Astrocyte (in vitro differentiated cells and primary cell): ENCODE results near the gene ARPC4. TPM values are rescaled to one million over a fixed set of nuclear protein-coding genes. Genes with fewer than 3 reads are reported as not detected.
A peak's percentile ranks its signal among the peaks of the same experiment; 100 is the strongest.

Experiments
- DNase-seq: peaks from one replicate; pipeline ENCODE4 v3.0.0-alpha.2; 2010; ENCODE audit warnings: low read depth
- FAIRE-seq: peaks from 2 replicates; lab custom pipeline; 2011; peaks lifted over from hg19 to GRCh38; lab: Jason Lieb, UNC
- H2AFZ ChIP-seq: 2 replicates; pipeline ENCODE4 v1.6.0; 2012; ENCODE audit warnings: low read depth, low read length, inconsistent platforms
- H3K27ac ChIP-seq: 2 replicates; pipeline ENCODE4 v1.5.1; 2011; ENCODE audit warnings: low read depth, low read length, inconsistent platforms
- H3K27me3 ChIP-seq: 2 replicates; pipeline ENCODE4 v1.6.0; 2011; ENCODE audit warnings: low read length, inconsistent platforms; ENCODE audit not compliant: insufficient read depth
- H3K36me3 ChIP-seq: 2 replicates; pipeline ENCODE4 v1.5.1; 2011; ENCODE audit warnings: low read length, inconsistent platforms; ENCODE audit not compliant: insufficient read depth
- H3K4me1 ChIP-seq: 2 replicates; pipeline ENCODE4 v1.5.1; 2011; ENCODE audit warnings: low read length, inconsistent platforms; ENCODE audit not compliant: insufficient read depth
- H3K4me2 ChIP-seq: 2 replicates; pipeline ENCODE4 v1.6.0; 2012; ENCODE audit warnings: low read length, inconsistent platforms
- H3K4me3 ChIP-seq: 2 replicates; pipeline ENCODE4 v1.5.1; 2011; ENCODE audit warnings: low read depth, mild to moderate bottlenecking, low read length, inconsistent platforms; ENCODE audit not compliant: insufficient read depth
- H3K79me2 ChIP-seq: 2 replicates; pipeline ENCODE4 v1.6.0; 2012; ENCODE audit warnings: mild to moderate bottlenecking, low read length, inconsistent platforms; ENCODE audit not compliant: insufficient read depth
- H3K9ac ChIP-seq: 2 replicates; pipeline ENCODE4 v1.6.0; 2012; ENCODE audit warnings: mild to moderate bottlenecking, low read length, inconsistent platforms
- H3K9me3 ChIP-seq: 2 replicates; pipeline ENCODE4 v1.5.1; 2012; ENCODE audit warnings: low read depth, mild to moderate bottlenecking, low read length, inconsistent platforms; ENCODE audit not compliant: insufficient read depth
- H4K20me1 ChIP-seq: 2 replicates; pipeline ENCODE4 v1.6.0; 2012; ENCODE audit warnings: low read length, inconsistent platforms; ENCODE audit not compliant: insufficient read depth
- H3K27ac Mint-ChIP-seq: one replicate; pipeline ENCODE4 v1.8.0; 2021; ENCODE audit warnings: mild to moderate bottlenecking, mixed read lengths; ENCODE audit not compliant: unreplicated experiment
- H3K27me3 Mint-ChIP-seq: one replicate; pipeline ENCODE4 v1.8.0; 2021; ENCODE audit warnings: low read depth, mixed read lengths; ENCODE audit not compliant: unreplicated experiment
- H3K36me3 Mint-ChIP-seq: one replicate; pipeline ENCODE4 v1.8.0; 2021; ENCODE audit warnings: low read depth, mixed read lengths; ENCODE audit not compliant: unreplicated experiment
- H3K4me1 Mint-ChIP-seq: one replicate; pipeline ENCODE4 v1.8.0; 2021; ENCODE audit warnings: low read depth, mixed read lengths; ENCODE audit not compliant: unreplicated experiment
- H3K4me3 Mint-ChIP-seq: one replicate; pipeline ENCODE4 v1.8.0; 2021; ENCODE audit warnings: mild to moderate bottlenecking, moderate library complexity, mixed read lengths; ENCODE audit not compliant: unreplicated experiment
- H3K9me3 Mint-ChIP-seq: one replicate; pipeline ENCODE4 v1.8.0; 2021; ENCODE audit warnings: mild to moderate bottlenecking, mixed read lengths; ENCODE audit not compliant: unreplicated experiment
- EZH2 ChIP-seq: IDR thresholded peaks from 2 replicates; pipeline ENCODE4 v1.6.1; 2012; ENCODE audit warnings: mild to moderate bottlenecking, low read length, inconsistent platforms; ENCODE audit not compliant: insufficient read depth
- total RNA-seq: library from RNA; stranded (reverse); gene quantifications from 2 replicates; pipeline ENCODE4 v1.2.1, GENCODE V29; 2021
- TF ChIP-seq, protein P1 (sequence below): IDR thresholded peaks from 2 replicates; pipeline ENCODE4 v1.5.1; 2011; ENCODE audit warnings: low read depth, mild to moderate bottlenecking, inconsistent platforms, low read length, moderate library complexity; ENCODE audit not compliant: insufficient read depth

The ARPC4 gene
- total RNA-seq, 1 donor from 2014 or later = 205 TPM

DNA sequence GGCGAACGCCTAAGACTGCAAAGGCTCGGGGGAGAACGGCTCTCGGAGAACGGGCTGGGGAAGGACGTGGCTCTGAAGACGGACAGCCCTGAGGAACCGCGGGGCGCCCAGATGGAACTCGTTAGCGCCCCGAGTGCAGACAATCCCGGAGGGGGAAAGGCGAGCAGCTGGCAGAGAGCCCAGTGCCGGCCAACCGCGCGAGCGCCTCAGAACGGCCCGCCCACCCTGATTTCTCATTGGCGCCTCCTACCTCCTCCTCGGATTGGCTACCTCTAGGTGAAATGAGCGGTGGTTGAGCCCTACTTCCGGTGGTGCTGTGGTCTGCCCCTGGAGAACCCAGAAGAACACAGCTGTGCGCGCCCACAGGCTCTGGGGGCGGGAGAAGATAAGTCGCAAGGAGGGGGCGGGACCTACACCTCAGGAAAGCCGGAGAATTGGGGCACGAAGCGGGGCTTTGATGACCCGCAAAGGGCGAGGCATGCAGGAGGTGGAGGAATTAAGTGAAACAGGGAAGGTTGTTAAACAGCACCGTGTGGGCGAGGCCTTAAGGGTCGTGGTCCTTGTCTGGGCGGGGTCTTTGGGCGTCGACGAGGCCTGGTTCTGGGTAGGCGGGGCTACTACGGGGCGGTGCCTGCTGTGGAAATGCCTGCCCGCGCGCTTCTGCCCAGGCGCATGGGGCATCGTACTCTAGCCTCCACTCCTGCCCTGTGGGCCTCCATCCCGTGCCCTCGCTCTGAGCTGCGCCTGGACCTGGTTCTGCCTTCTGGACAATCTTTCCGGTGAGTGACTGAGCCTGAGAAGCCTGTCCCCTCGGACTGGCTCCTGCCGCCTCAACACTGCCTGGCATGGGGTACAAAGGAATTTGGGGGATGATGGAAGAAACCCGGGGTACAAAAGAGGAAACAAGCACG is 43.0 kb upstream of the ARPC4 start, which contains the start of gene OGG1:
OGG1 (plus strand) TSS at position 308 of the 911 bp plus-strand sequence; CDS start at position 643, 335 bp downstream.
- H3K9ac ChIP-seq = peak within 1 kb of the TSS; percentile 79
- peak within 1 kb of the TSS; percentile 78 for H3K4me3 ChIP-seq
- peaks cover 25% of the 10 kb centered on the region for H3K36me3 Mint-ChIP-seq
- no peaks in the 10 kb centered on the region for H3K9me3 ChIP-seq
- H3K9me3 Mint-ChIP-seq = no peaks in the 10 kb centered on the region
- H4K20me1 ChIP-seq = peaks cover 14% of the 10 kb centered on the region
- H3K27me3 ChIP-seq = no peaks in the 10 kb centered on the region
- peak within 1 kb of the TSS; percentile 83 for H3K27ac ChIP-seq
- H3K4me1 ChIP-seq = peaks cover 34% of the 10 kb centered on the region
- H2AFZ ChIP-seq = peak within 1 kb of the TSS; percentile 68
- peak within 1 kb of the TSS; percentile 90 for H3K4me3 Mint-ChIP-seq
- H3K36me3 ChIP-seq = peaks cover 25% of the 10 kb centered on the region
- peak within 1 kb of the TSS; percentile 96 for H3K27ac Mint-ChIP-seq
- FAIRE-seq (no peak), DNase-seq (peak; percentile 97)
- no peaks in the 10 kb centered on the region for H3K27me3 Mint-ChIP-seq
- H3K4me2 ChIP-seq = peak within 1 kb of the TSS; percentile 90
- peaks cover 20% of the 10 kb centered on the region for H3K79me2 ChIP-seq
- H3K4me1 Mint-ChIP-seq = peaks cover 31% of the 10 kb centered on the region
- TF ChIP-seq, protein P1, sequence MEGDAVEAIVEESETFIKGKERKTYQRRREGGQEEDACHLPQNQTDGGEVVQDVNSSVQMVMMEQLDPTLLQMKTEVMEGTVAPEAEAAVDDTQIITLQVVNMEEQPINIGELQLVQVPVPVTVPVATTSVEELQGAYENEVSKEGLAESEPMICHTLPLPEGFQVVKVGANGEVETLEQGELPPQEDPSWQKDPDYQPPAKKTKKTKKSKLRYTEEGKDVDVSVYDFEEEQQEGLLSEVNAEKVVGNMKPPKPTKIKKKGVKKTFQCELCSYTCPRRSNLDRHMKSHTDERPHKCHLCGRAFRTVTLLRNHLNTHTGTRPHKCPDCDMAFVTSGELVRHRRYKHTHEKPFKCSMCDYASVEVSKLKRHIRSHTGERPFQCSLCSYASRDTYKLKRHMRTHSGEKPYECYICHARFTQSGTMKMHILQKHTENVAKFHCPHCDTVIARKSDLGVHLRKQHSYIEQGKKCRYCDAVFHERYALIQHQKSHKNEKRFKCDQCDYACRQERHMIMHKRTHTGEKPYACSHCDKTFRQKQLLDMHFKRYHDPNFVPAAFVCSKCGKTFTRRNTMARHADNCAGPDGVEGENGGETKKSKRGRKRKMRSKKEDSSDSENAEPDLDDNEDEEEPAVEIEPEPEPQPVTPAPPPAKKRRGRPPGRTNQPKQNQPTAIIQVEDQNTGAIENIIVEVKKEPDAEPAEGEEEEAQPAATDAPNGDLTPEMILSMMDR = no peak
- no peak for TF ChIP-seq EZH2

DNA sequence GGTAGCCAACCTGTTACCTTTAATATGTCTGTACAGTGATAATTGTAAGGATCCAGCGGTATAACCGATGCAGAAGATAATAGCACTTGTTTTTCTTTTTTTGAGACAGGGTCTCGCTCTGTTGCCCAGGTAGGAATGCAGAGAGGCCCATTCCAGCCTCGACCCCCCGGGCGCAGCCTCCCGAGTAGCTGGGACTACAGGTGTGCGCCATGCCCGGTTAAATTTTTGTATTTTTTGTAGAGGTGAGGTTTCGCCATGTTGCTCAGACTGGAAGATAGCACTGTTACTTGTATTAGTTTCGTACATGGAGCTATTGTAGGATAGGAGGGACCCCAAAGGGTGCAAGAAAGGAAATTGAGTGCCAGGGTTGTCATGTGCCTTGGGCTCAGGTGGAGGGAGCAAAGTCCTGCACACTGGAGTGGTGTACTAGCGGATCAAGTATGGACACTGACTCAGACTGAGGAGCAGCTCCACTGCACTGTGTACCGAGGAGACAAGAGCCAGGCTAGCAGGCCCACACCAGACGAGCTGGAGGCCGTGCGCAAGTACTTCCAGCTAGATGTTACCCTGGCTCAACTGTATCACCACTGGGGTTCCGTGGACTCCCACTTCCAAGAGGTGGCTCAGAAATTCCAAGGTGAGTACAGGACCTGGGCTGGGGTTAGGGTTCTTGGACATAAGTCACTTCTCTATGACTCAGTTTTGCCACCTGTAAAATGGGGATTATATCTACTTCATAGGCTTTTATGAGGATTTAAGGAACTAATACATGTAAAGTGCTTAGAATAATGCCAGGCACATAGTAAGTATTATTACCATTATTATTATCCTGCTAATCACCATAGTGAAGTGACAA is 42.1 kb upstream of the ARPC4 start:
- FAIRE-seq (no peak), DNase-seq (peak; percentile 24)
- TF ChIP-seq EZH2 = no peak
- TF ChIP-seq, protein P1 = no peak
- H3K27me3 Mint-ChIP-seq = no peaks in the 10 kb centered on the region
- Histone ChIP-seq H3K9me3 (no peaks in the 10 kb centered on the region), H4K20me1 (peaks cover 12% of the 10 kb centered on the region), H3K79me2 (peaks cover 20% of the 10 kb centered on the region), H2AFZ (peak overlapping the region; percentile 68), H3K4me3 (peak overlapping the region; percentile 78), H3K36me3 (peaks cover 19% of the 10 kb centered on the region), H3K27ac (peak overlapping the region; percentile 45), H3K4me2 (peak overlapping the region; percentile 90), H3K9ac (peak overlapping the region; percentile 79), H3K4me1 (peaks cover 36% of the 10 kb centered on the region), H3K27me3 (no peaks in the 10 kb centered on the region)
- peaks cover 24% of the 10 kb centered on the region for H3K36me3 Mint-ChIP-seq
- H3K9me3 Mint-ChIP-seq = no peaks in the 10 kb centered on the region
- H3K4me3 Mint-ChIP-seq = peak overlapping the region; percentile 90
- peak overlapping the region; percentile 96 for H3K27ac Mint-ChIP-seq
- H3K4me1 Mint-ChIP-seq = peaks cover 34% of the 10 kb centered on the region
